Measurements from ENCODE around the gene HDAC11. TPM values are rescaled to one million over a fixed set of nuclear protein-coding genes. Genes with fewer than 3 reads are reported as not detected.

Gene HDAC11
- total RNA-seq, 1 experiment from 2014 or later, result 7.0 TPM

DNA sequence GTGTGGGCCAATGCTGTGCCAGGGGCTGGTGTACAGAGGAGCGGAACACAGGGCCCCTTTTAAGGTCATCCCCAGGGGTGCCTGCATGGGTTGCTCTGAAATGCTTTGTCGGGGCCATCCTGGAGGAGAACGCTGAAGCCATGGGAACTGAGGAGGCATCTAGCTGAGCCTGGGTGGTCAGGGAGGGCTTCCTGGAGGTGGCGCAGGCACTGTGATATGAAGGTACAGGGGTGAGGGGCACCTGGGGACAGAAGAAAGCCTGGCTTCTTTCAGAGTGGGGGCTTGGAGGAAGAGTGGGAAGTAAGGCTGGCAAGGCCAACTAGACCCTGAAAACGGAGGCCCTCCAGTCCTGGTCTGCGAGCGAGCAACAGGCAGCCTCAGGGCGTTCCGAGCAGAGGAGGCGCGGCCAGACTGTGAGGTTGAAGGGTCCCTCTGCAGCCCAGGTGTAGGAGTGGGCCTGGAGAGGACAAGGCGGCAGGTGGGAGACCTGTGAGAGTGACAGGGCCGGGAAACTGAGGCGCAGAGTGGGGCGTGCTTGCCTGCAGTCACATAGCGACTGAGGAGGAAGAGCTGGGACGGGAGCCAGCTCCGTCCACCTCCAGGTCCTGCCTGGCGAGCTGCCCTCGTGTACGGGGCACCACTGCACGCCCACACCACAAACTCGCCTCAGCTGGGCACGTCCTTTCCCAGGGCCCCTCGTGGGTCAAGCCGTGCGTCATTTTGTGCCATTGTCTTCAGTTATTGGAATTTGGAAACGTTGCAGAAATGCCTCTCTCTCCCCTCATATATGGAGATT lies 72.9 kb downstream of the HDAC11 start:
- Mint-ChIP-seq H3K4me1 (peaks cover 24 to 38% of the 10 kb centered on the region in 2 experiments), H3K27me3 (ENCODE audit: low read depth) (peaks cover 31% of the 10 kb centered on the region), H3K36me3 (ENCODE audit: insufficient read depth in 1 of 3, low read depth in 3 of 3) (no peaks in the 10 kb centered on the region), H3K9me3 (no peaks in the 10 kb centered on the region), H3K27ac (no peak overlapping the region; a peak in 1 of 7 replicates), H3K4me3 (no peak overlapping the region)
- Histone ChIP-seq H3K79me2 (ENCODE audit: insufficient read depth, low read length) (no peaks in the 10 kb centered on the region), H2AFZ (ENCODE audit: low read length) (no peak overlapping the region), H3K14ac (ENCODE audit: insufficient read depth, low read length) (no peak overlapping the region), H4K8ac (replicated peaks; ENCODE audit: insufficient read length, low read depth, low read length) (no peak overlapping the region), H3K4me2 (ENCODE audit: insufficient read depth, insufficient read length, low read length) (no peak overlapping the region), H3K4me1 (ENCODE audit: insufficient read depth, low read length) (no peaks in the 10 kb centered on the region), H3T11ph (ENCODE audit: low read length) (no peak overlapping the region), H3K23me2 (ENCODE audit: insufficient read length, low read depth, low read length, poor library complexity, severe bottlenecking) (no peaks in the 10 kb centered on the region), H2BK15ac (ENCODE audit: low read depth, low read length) (no peak overlapping the region), H3K4ac (ENCODE audit: low read depth, low read length) (no peak overlapping the region), H3K9me3 (ENCODE audit: control insufficient read depth, low read depth, low read length) (no peaks in the 10 kb centered on the region), H3K56ac (ENCODE audit: insufficient read length, low read depth, low read length) (no peak overlapping the region), H3K27ac (ENCODE audit: insufficient read length, low read depth, low read length) (no peak overlapping the region), H4K91ac (ENCODE audit: insufficient read length, low read depth, low read length) (no peak overlapping the region), H3K79me1 (ENCODE audit: insufficient read depth, low read depth, low read length, poor library complexity, severe bottlenecking) (no peaks in the 10 kb centered on the region), H4K20me1 (ENCODE audit: control insufficient read depth, insufficient read depth, insufficient read length) (no peaks in the 10 kb centered on the region), H2BK12ac (ENCODE audit: insufficient read length, low read depth, low read length) (no peak overlapping the region), H4K5ac (ENCODE audit: insufficient read length, low read depth, low read length) (no peak overlapping the region), H3K9ac (ENCODE audit: extremely low read depth, insufficient read length, low read length) (no peak overlapping the region), H3K23ac (ENCODE audit: insufficient read length, low read depth, low read length) (no peak overlapping the region), H3K27me3 (ENCODE audit: insufficient read depth, low read length) (no peaks in the 10 kb centered on the region; the same call in 1 of the 2 replicates), H2BK5ac (ENCODE audit: insufficient read length, low read length) (no peak overlapping the region), H3K18ac (ENCODE audit: insufficient read length, low read depth, low read length) (no peak overlapping the region), H2BK20ac (ENCODE audit: low read depth, low read length, poor library complexity, severe bottlenecking) (no peak overlapping the region), H2AK5ac (ENCODE audit: insufficient read length, low read length) (no peak overlapping the region), H2BK120ac (ENCODE audit: low read depth, low read length, poor library complexity, severe bottlenecking) (no peak overlapping the region)
- DNase-seq, result no peak
- TF ChIP-seq, protein P1, sequence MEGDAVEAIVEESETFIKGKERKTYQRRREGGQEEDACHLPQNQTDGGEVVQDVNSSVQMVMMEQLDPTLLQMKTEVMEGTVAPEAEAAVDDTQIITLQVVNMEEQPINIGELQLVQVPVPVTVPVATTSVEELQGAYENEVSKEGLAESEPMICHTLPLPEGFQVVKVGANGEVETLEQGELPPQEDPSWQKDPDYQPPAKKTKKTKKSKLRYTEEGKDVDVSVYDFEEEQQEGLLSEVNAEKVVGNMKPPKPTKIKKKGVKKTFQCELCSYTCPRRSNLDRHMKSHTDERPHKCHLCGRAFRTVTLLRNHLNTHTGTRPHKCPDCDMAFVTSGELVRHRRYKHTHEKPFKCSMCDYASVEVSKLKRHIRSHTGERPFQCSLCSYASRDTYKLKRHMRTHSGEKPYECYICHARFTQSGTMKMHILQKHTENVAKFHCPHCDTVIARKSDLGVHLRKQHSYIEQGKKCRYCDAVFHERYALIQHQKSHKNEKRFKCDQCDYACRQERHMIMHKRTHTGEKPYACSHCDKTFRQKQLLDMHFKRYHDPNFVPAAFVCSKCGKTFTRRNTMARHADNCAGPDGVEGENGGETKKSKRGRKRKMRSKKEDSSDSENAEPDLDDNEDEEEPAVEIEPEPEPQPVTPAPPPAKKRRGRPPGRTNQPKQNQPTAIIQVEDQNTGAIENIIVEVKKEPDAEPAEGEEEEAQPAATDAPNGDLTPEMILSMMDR (conservative IDR thresholded peaks at IDR 0.05), result no peak
- WGBS (ENCODE audit: extremely low coverage, insufficient read length, low lambda C conversion rate), result no CpG with 5 or more reads among the region's 28 CpGs

Data from H9 (cell line).